OCI-LY7 (cell line): ENCODE results near the gene MYH6. TPM values are rescaled to one million over a fixed set of nuclear protein-coding genes. Genes with fewer than 3 reads are reported as not detected.

Experiments used
- BruUV-seq: library from RNA; stranded (reverse); fragments of 400-500 nt; replicated peaks from 2 replicates; lab custom pipeline; 2021; lab: Mats Ljungman, UMichigan
- CTCF ChIA-PET: fragments of 300-600 bp; sonication (Branson Sonifier 250); formaldehyde crosslinking; loops from one replicate; lab custom pipeline; 2022; ENCODE audit warnings: antibody characterized with exemption; ENCODE audit not compliant: unreplicated experiment; lab: Charles Lee
- POLR2A ChIA-PET: fragments of 300-600 bp; sonication (Branson Sonifier 250); formaldehyde crosslinking; loops from one replicate; lab custom pipeline; 2022; ENCODE audit warnings: antibody characterized with exemption; lab: Charles Lee
- DNase-seq: peaks from one replicate; pipeline ENCODE4 v3.0.0-alpha.2; 2015; ENCODE audit warnings: low spot score
- H2AFZ ChIP-seq: fragments of 200-600 bp; sonication (generic), shearing (Covaris generic); 2 replicates; pipeline ENCODE4 v1.6.1; 2014; ENCODE audit warnings: mild to moderate bottlenecking, antibody characterized with exemption, low read length, moderate library complexity
- H3K27ac ChIP-seq: fragments of 200-600 bp; sonication (generic); 2 replicates; pipeline ENCODE4 v1.5.1; 2014; ENCODE audit warnings: mixed run types, low read depth, mild to moderate bottlenecking, moderate library complexity, low read length, inconsistent platforms; ENCODE audit not compliant: poor library complexity, severe bottlenecking
- H3K36me3 ChIP-seq: fragments of 200-600 bp; sonication (generic); 2 replicates; pipeline ENCODE4 v1.6.1; 2014; ENCODE audit warnings: mild to moderate bottlenecking, antibody characterized with exemption, low read length, moderate library complexity, mixed read lengths; ENCODE audit not compliant: insufficient read depth
- H3K4me1 ChIP-seq: fragments of 200-600 bp; sonication (generic); 2 replicates; pipeline ENCODE4 v1.5.1; 2014; ENCODE audit warnings: mild to moderate bottlenecking, low read length; ENCODE audit not compliant: insufficient read depth, poor library complexity, severe bottlenecking
- H3K4me2 ChIP-seq: fragments of 200-600 bp; sonication (generic); 2 replicates; pipeline ENCODE4 v1.6.1; 2014; ENCODE audit warnings: mild to moderate bottlenecking, low read length
- H3K4me3 ChIP-seq: fragments of 200-600 bp; sonication (generic); 2 replicates; pipeline ENCODE4 v1.5.1; 2014; ENCODE audit warnings: mild to moderate bottlenecking, low read depth, low read length; ENCODE audit not compliant: poor library complexity, severe bottlenecking
- H3K79me2 ChIP-seq: fragments of 200-600 bp; sonication (generic); 2 replicates; pipeline ENCODE4 v1.6.1; 2016; ENCODE audit warnings: low read depth, mild to moderate bottlenecking, low read length, moderate library complexity, mixed read lengths; ENCODE audit not compliant: insufficient read depth
- H3K9me2 ChIP-seq: fragments of 200-600 bp; sonication (generic); 2 replicates; pipeline ENCODE4 v1.6.1; 2016; ENCODE audit warnings: mild to moderate bottlenecking, low read length, mixed read lengths; ENCODE audit not compliant: insufficient read depth
- H3K9me3 ChIP-seq: fragments of 200-600 bp; sonication (generic); 2 replicates; pipeline ENCODE4 v1.6.1; 2014; ENCODE audit warnings: mild to moderate bottlenecking, mixed run types, low read length, mixed read lengths
- H4K20me1 ChIP-seq: fragments of 200-600 bp; sonication (generic); 2 replicates; pipeline ENCODE4 v1.6.1; 2014; ENCODE audit warnings: mild to moderate bottlenecking, antibody characterized with exemption, low read length, moderate library complexity, mixed read lengths; ENCODE audit not compliant: insufficient read depth
- CTCF ChIP-seq: fragments of 200-600 bp; sonication (generic); conservative IDR thresholded peaks from 2 replicates; pipeline ENCODE4 v1.5.1; 2014; ENCODE audit warnings: mild to moderate bottlenecking, antibody characterized with exemption, low read length, moderate library complexity, mixed read lengths
- EZH2phosphoT487 ChIP-seq: fragments of 200-600 bp; sonication (generic); IDR thresholded peaks from 2 replicates; pipeline ENCODE4 v1.6.1; 2018; ENCODE audit warnings: low read depth, borderline replicate concordance, mild to moderate bottlenecking, mixed run types, antibody characterized with exemption, low read length, moderate library complexity, mixed read lengths
- intact Hi-C: fragments of 100-400 bp; cut with micrococcal nuclease; formaldehyde crosslinking; loops from one replicate; pipeline ENCODE4 v1.10.0; 2022; ENCODE audit not compliant: unreplicated experiment
- total RNA-seq, 2 experiments: library from RNA; depleted of rRNA in 1 of 2; stranded (reverse); fragments of >200 nt in 1 of 2; shearing (Covaris generic) in 1 of 2; gene quantifications; 2 replicates each; pipeline ENCODE4 v1.2.3, GENCODE V29; 2014 to 2022

The MYH6 gene
- total RNA-seq, 2 experiments from 2014 or later: not detected

- DNase-seq: no peak
These were observed 60.4 kb downstream of the MYH6 start for GRCh38 chr14:23347406-23348296.

GRCh38 chr14:23346693-23347405 lies 61.2 kb downstream of the MYH6 start:
- POLR2A ChIA-PET: no interaction called here
- Histone ChIP-seq H3K4me2 (no peak overlapping the region), H3K9me3 (no peaks in the 10 kb centered on the region), H3K4me3 (no peak overlapping the region), H3K9me2 (no peaks in the 10 kb centered on the region), H3K79me2 (no peaks in the 10 kb centered on the region), H2AFZ (no peak overlapping the region), H3K4me1 (no peaks in the 10 kb centered on the region), H3K36me3 (no peaks in the 10 kb centered on the region), H4K20me1 (no peaks in the 10 kb centered on the region), H3K27ac (no peak overlapping the region)
- intact Hi-C loops: no loop called here
- CTCF ChIA-PET: no interaction called here
- DNase-seq: no peak
- BruUV-seq: no TSS peak
- no peak for TF ChIP-seq CTCF
- TF ChIP-seq EZH2phosphoT487: no peak

More at GRCh38 chr14:23347406-23348296, 60.4 kb downstream of the MYH6 start:
- H3K79me2 ChIP-seq: no peaks in the 10 kb centered on the region
- POLR2A ChIA-PET: no interaction called here
- H4K20me1 ChIP-seq: no peaks in the 10 kb centered on the region
- H3K9me3 ChIP-seq: no peaks in the 10 kb centered on the region
- no peak overlapping the region for H3K27ac ChIP-seq
- TF ChIP-seq EZH2phosphoT487 (no peak), CTCF (no peak)
- no peak overlapping the region for H2AFZ ChIP-seq
- CTCF ChIA-PET: no interaction called here
- no peaks in the 10 kb centered on the region for H3K4me1 ChIP-seq
- H3K9me2 ChIP-seq: no peaks in the 10 kb centered on the region
- no peak overlapping the region for H3K4me3 ChIP-seq
- H3K36me3 ChIP-seq: no peaks in the 10 kb centered on the region
- no TSS peak for BruUV-seq
- H3K4me2 ChIP-seq: no peak overlapping the region
- intact Hi-C loops: no loop called here
